Subcutaneous adipose tissue (tissue), 4 donors: ENCODE measurements around the gene MOSMO. TPM values are rescaled to one million over a fixed set of nuclear protein-coding genes. Genes with fewer than 3 reads are reported as not detected.

ENCODE experiments used
- total RNA-seq, 4 donors: library from RNA; depleted of rRNA; stranded (reverse); fragments of >200 nt; gene quantifications; one replicate each; pipeline ENCODE4 v1.1.0, GENCODE V29; 2016
- TF ChIP-seq, protein P1 (sequence below): fragments of 450-650 bp; IDR thresholded peaks from one replicate; pipeline ENCODE4 v1.5.1; 2016; ENCODE audit warnings: low read depth, mild to moderate bottlenecking, control low read depth, antibody characterized with exemption, moderate library complexity

The MOSMO gene
- total RNA-seq, 4 donors from 2014 or later: 15.3 to 33.4 (median 23.8) TPM

DNA sequence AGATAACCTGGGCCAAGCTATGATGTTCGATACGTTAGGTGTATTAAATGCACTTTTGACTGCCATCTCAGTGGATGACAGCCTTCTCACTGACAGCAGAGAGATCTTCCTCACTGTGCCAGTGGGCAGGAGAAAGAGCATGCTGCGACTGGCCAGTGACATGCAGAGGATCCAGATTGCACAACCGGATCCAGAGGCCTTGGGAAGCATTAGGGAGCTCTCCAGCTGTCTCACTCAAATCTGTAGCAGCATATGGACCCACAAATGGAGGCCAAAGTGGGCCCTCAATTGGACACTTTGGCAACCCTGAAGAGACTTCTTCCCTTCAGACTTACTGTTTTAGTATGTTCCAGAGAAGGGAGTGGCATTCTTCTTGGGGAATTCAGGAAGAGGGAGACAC, 27.9 kb upstream of the MOSMO start:
- TF ChIP-seq, protein P1, sequence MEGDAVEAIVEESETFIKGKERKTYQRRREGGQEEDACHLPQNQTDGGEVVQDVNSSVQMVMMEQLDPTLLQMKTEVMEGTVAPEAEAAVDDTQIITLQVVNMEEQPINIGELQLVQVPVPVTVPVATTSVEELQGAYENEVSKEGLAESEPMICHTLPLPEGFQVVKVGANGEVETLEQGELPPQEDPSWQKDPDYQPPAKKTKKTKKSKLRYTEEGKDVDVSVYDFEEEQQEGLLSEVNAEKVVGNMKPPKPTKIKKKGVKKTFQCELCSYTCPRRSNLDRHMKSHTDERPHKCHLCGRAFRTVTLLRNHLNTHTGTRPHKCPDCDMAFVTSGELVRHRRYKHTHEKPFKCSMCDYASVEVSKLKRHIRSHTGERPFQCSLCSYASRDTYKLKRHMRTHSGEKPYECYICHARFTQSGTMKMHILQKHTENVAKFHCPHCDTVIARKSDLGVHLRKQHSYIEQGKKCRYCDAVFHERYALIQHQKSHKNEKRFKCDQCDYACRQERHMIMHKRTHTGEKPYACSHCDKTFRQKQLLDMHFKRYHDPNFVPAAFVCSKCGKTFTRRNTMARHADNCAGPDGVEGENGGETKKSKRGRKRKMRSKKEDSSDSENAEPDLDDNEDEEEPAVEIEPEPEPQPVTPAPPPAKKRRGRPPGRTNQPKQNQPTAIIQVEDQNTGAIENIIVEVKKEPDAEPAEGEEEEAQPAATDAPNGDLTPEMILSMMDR: no peak

DNA sequence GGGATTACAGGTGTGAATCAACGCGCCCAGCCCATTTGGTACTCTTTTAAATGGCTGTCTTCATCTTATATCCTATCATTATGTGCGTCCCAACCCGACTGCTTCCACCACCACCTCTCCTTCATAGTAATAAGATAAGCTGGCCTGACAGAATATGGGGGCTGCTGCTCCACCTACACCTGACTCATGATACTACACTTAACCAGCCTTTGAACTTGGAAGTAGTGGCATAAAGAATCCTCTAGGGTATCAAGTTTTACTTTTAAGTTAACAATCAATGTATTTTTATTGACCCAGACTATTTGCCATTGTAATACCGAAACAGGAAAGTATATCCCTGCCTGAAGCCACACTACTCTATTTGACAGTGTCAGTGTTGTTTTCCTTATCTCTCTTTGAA, 25.8 kb upstream of the MOSMO start:
- TF ChIP-seq, protein P1: no peak

- TF ChIP-seq, protein P1: no peak
These were observed 23.8 kb upstream of the MOSMO start for GRCh38 chr16:21984062-21984461.

- TF ChIP-seq, protein P1: no peak
These were observed 22.4 kb upstream of the MOSMO start for GRCh38 chr16:21985524-21985923.

GRCh38 chr16:21986692-21987246, 21.1 kb upstream of the MOSMO start:
- TF ChIP-seq, protein P1: no peak

- TF ChIP-seq, protein P1: no peak
These were observed 20.4 kb upstream of the MOSMO start for GRCh38 chr16:21987498-21987897.

GRCh38 chr16:21989133-21989532, 18.8 kb upstream of the MOSMO start:
- TF ChIP-seq, protein P1: no peak
